H1 (cell line): ENCODE data around the gene PLEK. TPM values are rescaled to one million over a fixed set of nuclear protein-coding genes. Genes with fewer than 3 reads are reported as not detected.

Source experiments
- CHD7 ChIP-seq: fragments of 300-600 bp; sonication (generic); IDR thresholded peaks from 2 replicates; pipeline ENCODE4 v1.7.1; 2012; ENCODE audit warnings: low read length, moderate library complexity, mild to moderate bottlenecking, inconsistent platforms; ENCODE audit not compliant: insufficient replicate concordance
- KDM1A ChIP-seq: fragments of 200-600, 300-600 bp; sonication (generic); IDR thresholded peaks from 2 replicates; pipeline ENCODE4 v1.7.1; 2016; ENCODE audit warnings: mild to moderate bottlenecking, low read length, borderline replicate concordance
- MAFK ChIP-seq: IDR thresholded peaks from 2 replicates; pipeline ENCODE4 v1.6.1; 2012; ENCODE audit warnings: low read depth, mild to moderate bottlenecking, improper control_type of control experiment, low read length
- NRF1 ChIP-seq: IDR thresholded peaks from 2 replicates; pipeline ENCODE4 v1.6.1; 2011; ENCODE audit warnings: mild to moderate bottlenecking, low read depth, low read length, improper control_type of control experiment
- RBBP5 ChIP-seq: IDR thresholded peaks from 2 replicates; pipeline ENCODE4 v1.7.1; 2012; ENCODE audit warnings: low read depth, mild to moderate bottlenecking, inconsistent platforms, low read length, moderate library complexity, borderline replicate concordance
- RXRA ChIP-seq: IDR thresholded peaks from 2 replicates; pipeline ENCODE4 v1.6.1; 2011; ENCODE audit warnings: low read depth, mild to moderate bottlenecking, low read length, moderate library complexity; ENCODE audit not compliant: insufficient read depth
- SRF ChIP-seq: IDR thresholded peaks from 2 replicates; pipeline ENCODE4 v1.6.1; 2011; ENCODE audit warnings: mild to moderate bottlenecking, low read depth, low read length, moderate library complexity
- YY1 ChIP-seq: IDR thresholded peaks from 2 replicates; pipeline ENCODE4 v1.6.1; 2011; ENCODE audit warnings: low read depth, mild to moderate bottlenecking, low read length
- polyA plus RNA-seq, 7 experiments: library from polyadenylated mRNA; depleted of rRNA in 3 of 7; stranded (reverse) in 5 of 7; unstranded in 2 of 7; fragments of >200 nt in 5 of 7; fragments of 200-250 nt in 2 of 7; gene quantifications; 1 replicate in 5 of 7; 2 replicates in 1 of 7; 4 replicates in 1 of 7; pipeline versions ENCODE4 v1.2.1 to v1.2.3, GENCODE V29; 2011 to 2013; ENCODE audit warnings: missing spikeins in 2 of 7, mixed read lengths in 2 of 7
- total RNA-seq: library from RNA; stranded (reverse); fragmentation: NEBNext Ultra II Directional; extraction: Animal tissue kit (Norgen Biotek cat#: 25700); gene quantifications from 2 replicates; pipeline ENCODE4 v1.2.1, GENCODE V29; 2021

Gene PLEK
- total and polyA plus RNA-seq, 2 of the 8 experiments (the other 6 are each of a cell fraction or from before 2014, with no cell fraction given): not detected

GRCh38 chr2:68411397-68412126 is 46.5 kb downstream of the PLEK start (continued):
- TF ChIP-seq CHD7: no peak
- no peak for TF ChIP-seq KDM1A
- no peak for TF ChIP-seq YY1
- no peak for TF ChIP-seq RBBP5
- TF ChIP-seq MAFK: no peak
- no peak for TF ChIP-seq SRF
- no peak for TF ChIP-seq NRF1
- TF ChIP-seq RXRA: no peak
